WTC11 (cell line): ENCODE data around the gene EVC. TPM values are rescaled to one million over a fixed set of nuclear protein-coding genes. Genes with fewer than 3 reads are reported as not detected.

Experiments used
- ATAC-seq: fragments of 200-7000 bp; cut with Tn5 transposase; 2 replicates; pipeline ENCODE4 v1.10.0; 2021; ENCODE audit warnings: mild to moderate bottlenecking, moderate library complexity
- CTCF ChIA-PET: fragments of 300-600 bp; sonication (Branson Sonifier 250); formaldehyde crosslinking; loops from one replicate; lab custom pipeline; 2021; ENCODE audit warnings: antibody characterized with exemption; lab: Charles Lee
- POLR2A ChIA-PET: fragments of 350-600 bp; sonication (Branson Sonifier 250); formaldehyde crosslinking; loops from one replicate; lab custom pipeline; 2021; ENCODE audit warnings: antibody characterized with exemption; lab: Charles Lee
- DNase-seq: peaks from one replicate; pipeline ENCODE4 v3.0.0; 2021; ENCODE audit warnings: low spot score
- H3K27ac Mint-ChIP-seq: 2 replicates; pipeline ENCODE4 v1.8.0; 2021; ENCODE audit warnings: mixed read lengths
- H3K27me3 Mint-ChIP-seq: 2 replicates; pipeline ENCODE4 v1.8.0; 2021; ENCODE audit warnings: low read depth, mild to moderate bottlenecking, moderate library complexity, mixed read lengths
- H3K36me3 Mint-ChIP-seq: 2 replicates; pipeline ENCODE4 v1.8.0; 2021; ENCODE audit warnings: mixed read lengths
- H3K4me1 Mint-ChIP-seq: 2 replicates; pipeline ENCODE4 v1.8.0; 2022; ENCODE audit warnings: mixed read lengths
- H3K4me3 Mint-ChIP-seq: 2 replicates; pipeline ENCODE4 v1.8.0; 2021; ENCODE audit warnings: mild to moderate bottlenecking, moderate library complexity, mixed read lengths
- H3K9me3 Mint-ChIP-seq: 2 replicates; pipeline ENCODE4 v1.8.0; 2021; ENCODE audit warnings: mixed read lengths
- ESRRA ChIP-seq: sonication (generic); formaldehyde crosslinking; IDR thresholded peaks from 2 replicates; pipeline ENCODE4 v1.8.1; 2022; ENCODE audit warnings: mild to moderate bottlenecking, missing genetic modification reagents, borderline replicate concordance
- FOXJ3 ChIP-seq: sonication (generic); formaldehyde crosslinking; IDR thresholded peaks from 2 replicates; pipeline ENCODE4 v1.9.0; 2021; ENCODE audit warnings: missing genetic modification reagents, mild to moderate bottlenecking, borderline replicate concordance
- FOXP1 ChIP-seq: sonication (generic); formaldehyde crosslinking; IDR thresholded peaks from 2 replicates; pipeline ENCODE4 v1.8.0; 2022; ENCODE audit warnings: missing genetic modification reagents, mild to moderate bottlenecking, moderate library complexity, borderline replicate concordance
- OVOL2 ChIP-seq: fragments of 250-450 bp; sonication (Bioruptor Pico); IDR thresholded peaks from 2 replicates; pipeline ENCODE4 v1.9.0; 2021; ENCODE audit warnings: mild to moderate bottlenecking, borderline replicate concordance
- RORB ChIP-seq: fragments of 250-450 bp; sonication (Bioruptor Pico); IDR thresholded peaks from 2 replicates; pipeline ENCODE4 v1.9.0; 2021; ENCODE audit warnings: mild to moderate bottlenecking
- SMAD3 ChIP-seq: sonication (generic); formaldehyde crosslinking; IDR thresholded peaks from 2 replicates; pipeline ENCODE4 v1.8.0; 2022; ENCODE audit warnings: missing genetic modification reagents, mild to moderate bottlenecking, borderline replicate concordance
- SP1 ChIP-seq: sonication (generic); formaldehyde crosslinking; conservative IDR thresholded peaks from 2 replicates; pipeline ENCODE4 v1.8.1; 2022; ENCODE audit warnings: missing genetic modification reagents
- TCF7 ChIP-seq: sonication (generic); formaldehyde crosslinking; IDR thresholded peaks from 2 replicates; pipeline ENCODE4 v1.8.0; 2022; ENCODE audit warnings: mild to moderate bottlenecking, low read depth, missing genetic modification reagents, moderate library complexity
- TEAD1 ChIP-seq: sonication (generic); formaldehyde crosslinking; IDR thresholded peaks from 2 replicates; pipeline ENCODE4 v1.8.0; 2022; ENCODE audit warnings: mild to moderate bottlenecking, missing genetic modification reagents
- ZNF317 ChIP-seq: sonication (generic); formaldehyde crosslinking; IDR thresholded peaks from 2 replicates; pipeline ENCODE4 v1.8.1; 2023; ENCODE audit warnings: low read depth, mild to moderate bottlenecking, moderate library complexity, missing genetic modification reagents, borderline replicate concordance
- ZNF671 ChIP-seq: fragments of 250-450 bp; sonication (Bioruptor Pico); IDR thresholded peaks from 2 replicates; pipeline ENCODE4 v1.8.0; 2021; ENCODE audit warnings: mild to moderate bottlenecking
- total RNA-seq: library from RNA; stranded (reverse); gene quantifications from 3 replicates; pipeline ENCODE4 v1.2.3, GENCODE V29; 2021
- TF ChIP-seq, protein P1 (sequence below): sonication (generic); formaldehyde crosslinking; IDR thresholded peaks from 2 replicates; pipeline ENCODE4 v1.8.0; 2022; ENCODE audit warnings: missing genetic modification reagents
- TF ChIP-seq, protein P2 (sequence below): sonication (generic); formaldehyde crosslinking; IDR thresholded peaks from 2 replicates; pipeline ENCODE4 v1.8.1; 2023; ENCODE audit warnings: mild to moderate bottlenecking, missing genetic modification reagents, moderate library complexity
- TF ChIP-seq, protein P3 (sequence below): sonication (generic); formaldehyde crosslinking; IDR thresholded peaks from 2 replicates; pipeline ENCODE4 v1.8.1; 2023; ENCODE audit warnings: mild to moderate bottlenecking, missing genetic modification reagents, moderate library complexity
- TF ChIP-seq, protein P4 (sequence below): sonication (generic); formaldehyde crosslinking; IDR thresholded peaks from 2 replicates; pipeline ENCODE4 v1.8.1; 2022; ENCODE audit warnings: mild to moderate bottlenecking, missing genetic modification reagents, moderate library complexity, borderline replicate concordance
- TF ChIP-seq, protein P5 (sequence below): fragments of 250-450 bp; sonication (Bioruptor Pico); IDR thresholded peaks from 2 replicates; pipeline ENCODE4 v1.9.0; 2021; ENCODE audit warnings: moderate library complexity, mild to moderate bottlenecking, inconsistent platforms, borderline replicate concordance
- TF ChIP-seq, protein P6 (sequence below): sonication (generic); formaldehyde crosslinking; conservative IDR thresholded peaks from 2 replicates; pipeline ENCODE4 v1.8.1; 2022; ENCODE audit warnings: mild to moderate bottlenecking, missing genetic modification reagents
- TF ChIP-seq, protein P7 (sequence below): sonication (generic); formaldehyde crosslinking; IDR thresholded peaks from 2 replicates; pipeline ENCODE4 v1.8.1; 2023; ENCODE audit warnings: mild to moderate bottlenecking, missing genetic modification reagents

The EVC gene
- total RNA-seq, 1 experiment from 2014 or later: 12.5 TPM

DNA sequence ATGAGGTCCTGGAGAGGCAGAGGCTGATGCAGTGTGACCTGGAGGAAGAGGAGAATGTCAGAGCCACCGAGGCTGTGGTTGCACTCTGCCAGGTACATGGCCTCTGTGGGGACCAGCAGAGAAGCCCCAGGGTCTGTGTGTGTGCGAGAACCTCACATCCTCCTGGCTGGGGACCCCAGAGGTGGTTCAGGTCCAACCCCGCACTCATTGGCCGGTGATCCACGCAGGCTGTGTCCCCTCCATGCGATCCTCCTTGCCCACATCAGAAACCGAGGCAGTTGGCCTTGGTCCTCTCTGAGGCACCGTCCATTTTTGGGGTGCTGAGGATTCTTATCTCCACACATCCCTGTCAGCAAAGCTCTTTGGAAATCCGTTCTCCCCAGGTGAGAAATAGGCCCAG, 45.3 kb downstream of the EVC start (continued):
- TF ChIP-seq, protein P1, sequence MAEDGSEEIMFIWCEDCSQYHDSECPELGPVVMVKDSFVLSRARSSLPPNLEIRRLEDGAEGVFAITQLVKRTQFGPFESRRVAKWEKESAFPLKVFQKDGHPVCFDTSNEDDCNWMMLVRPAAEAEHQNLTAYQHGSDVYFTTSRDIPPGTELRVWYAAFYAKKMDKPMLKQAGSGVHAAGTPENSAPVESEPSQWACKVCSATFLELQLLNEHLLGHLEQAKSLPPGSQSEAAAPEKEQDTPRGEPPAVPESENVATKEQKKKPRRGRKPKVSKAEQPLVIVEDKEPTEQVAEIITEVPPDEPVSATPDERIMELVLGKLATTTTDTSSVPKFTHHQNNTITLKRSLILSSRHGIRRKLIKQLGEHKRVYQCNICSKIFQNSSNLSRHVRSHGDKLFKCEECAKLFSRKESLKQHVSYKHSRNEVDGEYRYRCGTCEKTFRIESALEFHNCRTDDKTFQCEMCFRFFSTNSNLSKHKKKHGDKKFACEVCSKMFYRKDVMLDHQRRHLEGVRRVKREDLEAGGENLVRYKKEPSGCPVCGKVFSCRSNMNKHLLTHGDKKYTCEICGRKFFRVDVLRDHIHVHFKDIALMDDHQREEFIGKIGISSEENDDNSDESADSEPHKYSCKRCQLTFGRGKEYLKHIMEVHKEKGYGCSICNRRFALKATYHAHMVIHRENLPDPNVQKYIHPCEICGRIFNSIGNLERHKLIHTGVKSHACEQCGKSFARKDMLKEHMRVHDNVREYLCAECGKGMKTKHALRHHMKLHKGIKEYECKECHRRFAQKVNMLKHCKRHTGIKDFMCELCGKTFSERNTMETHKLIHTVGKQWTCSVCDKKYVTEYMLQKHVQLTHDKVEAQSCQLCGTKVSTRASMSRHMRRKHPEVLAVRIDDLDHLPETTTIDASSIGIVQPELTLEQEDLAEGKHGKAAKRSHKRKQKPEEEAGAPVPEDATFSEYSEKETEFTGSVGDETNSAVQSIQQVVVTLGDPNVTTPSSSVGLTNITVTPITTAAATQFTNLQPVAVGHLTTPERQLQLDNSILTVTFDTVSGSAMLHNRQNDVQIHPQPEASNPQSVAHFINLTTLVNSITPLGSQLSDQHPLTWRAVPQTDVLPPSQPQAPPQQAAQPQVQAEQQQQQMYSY (CRISPR knock-in tag): no peak
- TF ChIP-seq, protein P2, sequence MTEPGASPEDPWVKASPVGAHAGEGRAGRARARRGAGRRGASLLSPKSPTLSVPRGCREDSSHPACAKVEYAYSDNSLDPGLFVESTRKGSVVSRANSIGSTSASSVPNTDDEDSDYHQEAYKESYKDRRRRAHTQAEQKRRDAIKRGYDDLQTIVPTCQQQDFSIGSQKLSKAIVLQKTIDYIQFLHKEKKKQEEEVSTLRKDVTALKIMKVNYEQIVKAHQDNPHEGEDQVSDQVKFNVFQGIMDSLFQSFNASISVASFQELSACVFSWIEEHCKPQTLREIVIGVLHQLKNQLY (CRISPR knock-in tag): no peak
- TF ChIP-seq ESRRA: no peak

DNA sequence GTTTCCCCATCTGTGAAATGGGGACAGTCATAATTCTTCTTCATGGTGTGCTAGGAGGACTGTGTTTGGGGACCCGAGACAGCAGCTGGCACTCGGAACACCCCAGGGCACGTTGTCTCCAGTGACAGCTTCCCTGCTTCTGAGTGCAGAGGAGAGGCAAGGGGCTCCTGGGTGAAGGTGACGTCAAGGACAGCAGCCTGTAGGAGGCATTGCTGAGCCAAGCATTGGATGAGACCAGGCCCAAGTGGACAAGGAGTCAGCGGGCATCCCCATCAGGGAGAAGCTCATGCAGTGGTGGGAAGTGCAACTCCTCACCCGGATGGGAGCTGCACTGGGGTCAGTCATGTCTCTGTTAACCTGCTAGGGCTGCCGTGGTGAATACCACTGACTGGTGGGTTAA, 46.1 kb downstream of the EVC start:
- ATAC-seq: no peak
- DNase-seq: no peak
- no peak for TF ChIP-seq SMAD3 (CRISPR knock-in tag)
- TF ChIP-seq, protein P3, sequence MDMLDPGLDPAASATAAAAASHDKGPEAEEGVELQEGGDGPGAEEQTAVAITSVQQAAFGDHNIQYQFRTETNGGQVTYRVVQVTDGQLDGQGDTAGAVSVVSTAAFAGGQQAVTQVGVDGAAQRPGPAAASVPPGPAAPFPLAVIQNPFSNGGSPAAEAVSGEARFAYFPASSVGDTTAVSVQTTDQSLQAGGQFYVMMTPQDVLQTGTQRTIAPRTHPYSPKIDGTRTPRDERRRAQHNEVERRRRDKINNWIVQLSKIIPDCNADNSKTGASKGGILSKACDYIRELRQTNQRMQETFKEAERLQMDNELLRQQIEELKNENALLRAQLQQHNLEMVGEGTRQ (CRISPR knock-in tag): no peak

DNA sequence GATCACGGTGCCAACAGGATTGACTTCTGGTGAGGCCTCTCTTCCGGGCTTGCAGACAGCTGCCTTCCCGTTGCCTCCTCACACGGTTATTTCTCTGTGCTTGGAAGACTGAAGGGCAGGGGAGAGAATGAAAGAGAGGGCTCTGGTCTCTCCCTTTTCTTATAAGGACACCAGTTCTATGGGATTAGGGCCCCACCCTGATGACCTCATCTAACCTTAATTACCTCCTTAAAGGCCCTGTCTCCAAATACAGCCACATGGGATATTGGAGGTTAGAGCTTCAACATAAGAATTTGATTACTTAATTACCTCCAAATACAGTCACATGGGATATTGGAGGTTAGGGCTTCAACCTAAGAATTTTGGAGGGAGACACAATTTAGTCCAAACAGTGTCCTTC, 46.5 kb downstream of the EVC start:
- H3K27ac Mint-ChIP-seq: no peak overlapping the region
- POLR2A ChIA-PET: no interaction called here
- H3K4me3 Mint-ChIP-seq: no peak overlapping the region
- H3K36me3 Mint-ChIP-seq: peaks cover 16% of the 10 kb centered on the region
- ATAC-seq: no peak
- peaks cover 37% of the 10 kb centered on the region for H3K4me1 Mint-ChIP-seq
- no peaks in the 10 kb centered on the region for H3K27me3 Mint-ChIP-seq
- TF ChIP-seq OVOL2 (CRISPR knock-in tag) (no peak), RORB (no peak), ESRRA (no peak), ZNF317 (CRISPR knock-in tag) (no peak), TCF7 (no peak), FOXJ3 (CRISPR knock-in tag) (no peak), SMAD3 (CRISPR knock-in tag) (no peak), SP1 (CRISPR knock-in tag) (no peak), TEAD1 (CRISPR knock-in tag) (no peak), FOXP1 (no peak), ZNF671 (CRISPR knock-in tag) (no peak)
- TF ChIP-seq, protein P4, sequence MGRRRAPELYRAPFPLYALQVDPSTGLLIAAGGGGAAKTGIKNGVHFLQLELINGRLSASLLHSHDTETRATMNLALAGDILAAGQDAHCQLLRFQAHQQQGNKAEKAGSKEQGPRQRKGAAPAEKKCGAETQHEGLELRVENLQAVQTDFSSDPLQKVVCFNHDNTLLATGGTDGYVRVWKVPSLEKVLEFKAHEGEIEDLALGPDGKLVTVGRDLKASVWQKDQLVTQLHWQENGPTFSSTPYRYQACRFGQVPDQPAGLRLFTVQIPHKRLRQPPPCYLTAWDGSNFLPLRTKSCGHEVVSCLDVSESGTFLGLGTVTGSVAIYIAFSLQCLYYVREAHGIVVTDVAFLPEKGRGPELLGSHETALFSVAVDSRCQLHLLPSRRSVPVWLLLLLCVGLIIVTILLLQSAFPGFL (CRISPR knock-in tag): no peak
- TF ChIP-seq, protein P5, sequence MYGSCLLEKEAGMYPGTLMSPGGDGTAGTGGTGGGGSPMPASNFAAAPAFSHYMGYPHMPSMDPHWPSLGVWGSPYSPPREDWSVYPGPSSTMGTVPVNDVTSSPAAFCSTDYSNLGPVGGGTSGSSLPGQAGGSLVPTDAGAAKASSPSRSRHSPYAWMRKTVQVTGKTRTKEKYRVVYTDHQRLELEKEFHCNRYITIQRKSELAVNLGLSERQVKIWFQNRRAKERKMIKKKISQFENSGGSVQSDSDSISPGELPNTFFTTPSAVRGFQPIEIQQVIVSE (CRISPR knock-in tag): no peak
- TF ChIP-seq, protein P6, sequence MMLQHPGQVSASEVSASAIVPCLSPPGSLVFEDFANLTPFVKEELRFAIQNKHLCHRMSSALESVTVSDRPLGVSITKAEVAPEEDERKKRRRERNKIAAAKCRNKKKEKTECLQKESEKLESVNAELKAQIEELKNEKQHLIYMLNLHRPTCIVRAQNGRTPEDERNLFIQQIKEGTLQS: no peak
- TF ChIP-seq, protein P7, sequence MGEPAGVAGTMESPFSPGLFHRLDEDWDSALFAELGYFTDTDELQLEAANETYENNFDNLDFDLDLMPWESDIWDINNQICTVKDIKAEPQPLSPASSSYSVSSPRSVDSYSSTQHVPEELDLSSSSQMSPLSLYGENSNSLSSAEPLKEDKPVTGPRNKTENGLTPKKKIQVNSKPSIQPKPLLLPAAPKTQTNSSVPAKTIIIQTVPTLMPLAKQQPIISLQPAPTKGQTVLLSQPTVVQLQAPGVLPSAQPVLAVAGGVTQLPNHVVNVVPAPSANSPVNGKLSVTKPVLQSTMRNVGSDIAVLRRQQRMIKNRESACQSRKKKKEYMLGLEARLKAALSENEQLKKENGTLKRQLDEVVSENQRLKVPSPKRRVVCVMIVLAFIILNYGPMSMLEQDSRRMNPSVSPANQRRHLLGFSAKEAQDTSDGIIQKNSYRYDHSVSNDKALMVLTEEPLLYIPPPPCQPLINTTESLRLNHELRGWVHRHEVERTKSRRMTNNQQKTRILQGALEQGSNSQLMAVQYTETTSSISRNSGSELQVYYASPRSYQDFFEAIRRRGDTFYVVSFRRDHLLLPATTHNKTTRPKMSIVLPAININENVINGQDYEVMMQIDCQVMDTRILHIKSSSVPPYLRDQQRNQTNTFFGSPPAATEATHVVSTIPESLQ (CRISPR knock-in tag): no peak
- TF ChIP-seq, all 79 proteins: peak for 0
- no peak for DNase-seq
- CTCF ChIA-PET: interaction anchor here (0.5 kb wide), 1 partner anchor 29 kb away, joined by 4 read pairs; no protein-coding TSS in a partner anchor
- H3K9me3 Mint-ChIP-seq: no peaks in the 10 kb centered on the region

More for the DNA sequence above, 46.1 kb downstream of the EVC start:
- ChIA-PET CTCF (interaction anchor here (0.5 kb wide), 1 partner anchor 30 kb away, joined by 4 read pairs; no protein-coding TSS in a partner anchor), POLR2A (no interaction called here)
- no peaks in the 10 kb centered on the region for H3K9me3 Mint-ChIP-seq
- H3K4me3 Mint-ChIP-seq: no peak overlapping the region
- H3K27me3 Mint-ChIP-seq: no peaks in the 10 kb centered on the region
- peaks cover 16% of the 10 kb centered on the region for H3K36me3 Mint-ChIP-seq
- H3K4me1 Mint-ChIP-seq: peaks cover 42% of the 10 kb centered on the region
- no peak overlapping the region for H3K27ac Mint-ChIP-seq
